ENCODE data around the gene KBTBD12.

The KBTBD12 gene

DNA sequence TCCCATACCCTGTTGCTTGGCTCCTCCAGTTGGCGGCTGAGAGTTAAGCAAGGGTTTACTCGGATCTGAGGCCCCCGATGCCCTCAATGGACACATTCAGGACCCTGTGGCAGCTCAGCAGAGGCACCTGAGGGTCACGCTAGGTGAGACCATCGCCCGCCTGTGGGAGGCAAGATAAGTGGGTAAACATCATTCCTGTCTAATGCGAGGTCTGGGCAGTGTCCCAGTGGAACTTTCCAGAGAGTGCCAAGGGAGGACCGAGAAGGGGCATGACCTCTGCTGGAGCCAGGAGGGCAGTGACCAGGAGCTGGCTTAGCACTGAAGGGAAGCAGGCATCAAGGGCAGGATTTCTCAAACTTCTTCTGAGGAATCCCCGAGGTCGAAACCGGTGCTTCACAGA, 71.8 kb downstream of the KBTBD12 start:
- no peak for DNase-seq

GRCh38 chr3:127987309-127987995, 72.4 kb downstream of the KBTBD12 start:
- DNase-seq: no peak

DNA sequence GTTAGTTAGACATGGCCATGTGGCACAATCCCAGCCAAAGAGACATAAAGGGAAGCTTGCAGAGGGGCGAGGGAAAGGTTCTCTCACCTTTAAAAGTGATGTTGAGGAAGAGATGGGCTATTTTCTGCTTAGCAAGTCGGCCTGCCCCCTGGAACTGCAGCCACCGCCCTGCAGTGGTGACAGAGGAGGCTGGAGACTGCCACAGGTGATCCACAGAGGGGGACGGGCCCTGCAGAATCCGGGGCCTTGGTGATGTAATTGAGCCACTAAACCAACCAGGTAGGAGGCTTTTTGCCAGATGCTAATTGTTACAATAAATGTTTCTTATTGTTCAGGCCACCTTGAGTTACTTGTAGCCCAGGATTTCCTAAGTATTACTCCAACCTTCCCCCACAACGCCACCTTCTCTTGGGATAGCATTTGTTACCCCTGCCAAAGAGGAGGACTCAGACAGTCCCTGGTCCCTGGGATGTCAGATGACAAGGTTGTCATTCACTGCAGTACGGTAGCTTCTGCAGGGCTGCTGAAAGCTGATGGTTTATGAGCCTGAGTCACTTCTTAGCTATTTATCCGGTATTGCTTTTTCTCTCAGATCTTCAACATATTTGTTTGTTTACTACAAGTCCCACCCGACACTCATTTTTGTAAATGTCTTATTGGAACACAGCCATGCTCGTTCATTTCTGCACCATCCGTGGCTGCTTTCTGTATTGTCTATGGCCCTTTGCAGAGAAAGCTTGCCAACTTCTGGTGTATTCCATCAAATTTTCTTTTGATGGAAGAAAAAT, 73.9 kb downstream of the KBTBD12 start:
- DNase-seq: no peak

DNA sequence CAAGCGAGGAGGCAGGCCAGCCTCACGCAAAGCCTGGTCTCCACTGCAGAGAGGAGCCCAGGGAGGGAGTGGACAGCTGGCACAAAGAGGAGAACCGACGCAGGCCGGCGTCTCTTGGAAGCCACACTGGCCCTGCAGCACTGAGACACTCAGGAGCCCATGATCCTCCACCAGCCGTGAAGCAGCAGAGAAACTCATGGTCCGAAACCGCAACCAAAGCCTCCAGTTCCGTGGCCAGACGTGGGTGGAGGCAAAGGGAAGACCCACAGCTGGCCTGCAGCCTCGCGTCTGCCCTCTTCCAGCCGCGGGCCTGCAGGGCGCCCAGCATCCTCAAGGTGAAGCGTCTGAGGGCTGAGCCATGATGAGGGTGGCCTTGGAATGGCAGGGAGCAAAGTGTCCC, 75.0 kb downstream of the KBTBD12 start:
- no peak for DNase-seq

GRCh38 chr3:127990461-127990860, 75.4 kb downstream of the KBTBD12 start:
- no peak for DNase-seq

DNA sequence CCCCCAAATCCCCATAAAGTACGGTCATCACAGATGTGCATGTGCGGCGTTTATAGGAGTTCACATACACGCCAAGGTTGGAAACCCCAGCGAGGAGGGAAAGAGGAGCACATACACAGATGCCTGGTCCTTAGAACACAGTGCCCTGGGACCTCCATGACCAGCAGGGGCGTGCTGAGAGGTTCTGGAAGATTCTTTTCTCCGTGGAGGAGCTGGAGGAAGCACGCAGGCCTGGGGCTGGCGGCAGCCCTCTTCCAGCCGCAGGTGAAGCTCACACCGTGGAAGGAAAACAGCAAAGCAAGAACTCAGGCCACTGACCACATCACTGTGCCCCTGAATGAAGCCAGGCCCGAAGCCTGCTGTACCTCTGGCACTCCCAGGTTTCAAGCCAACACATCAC, 76.2 kb downstream of the KBTBD12 start:
- no peak for DNase-seq

DNA sequence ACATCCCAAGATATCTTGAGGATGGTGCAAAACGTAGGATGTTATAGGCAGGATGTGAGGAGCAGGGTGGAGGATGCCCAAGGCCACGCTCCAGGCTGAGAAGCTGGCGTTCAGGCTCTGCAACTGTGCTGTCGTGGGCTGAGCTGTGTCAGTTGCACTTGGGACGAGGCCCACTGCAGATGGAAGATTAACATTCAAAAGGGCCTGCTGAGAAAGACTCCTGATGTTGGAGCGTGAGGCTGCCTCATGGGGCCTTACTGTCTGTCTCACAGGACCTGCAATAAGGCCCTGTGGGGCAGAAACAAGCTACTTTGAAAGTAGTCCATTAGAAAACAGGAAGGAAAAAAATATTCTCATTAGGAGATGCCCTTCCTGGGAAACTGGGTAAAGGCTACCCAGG, 76.6 kb downstream of the KBTBD12 start:
- DNase-seq: no peak

DNA sequence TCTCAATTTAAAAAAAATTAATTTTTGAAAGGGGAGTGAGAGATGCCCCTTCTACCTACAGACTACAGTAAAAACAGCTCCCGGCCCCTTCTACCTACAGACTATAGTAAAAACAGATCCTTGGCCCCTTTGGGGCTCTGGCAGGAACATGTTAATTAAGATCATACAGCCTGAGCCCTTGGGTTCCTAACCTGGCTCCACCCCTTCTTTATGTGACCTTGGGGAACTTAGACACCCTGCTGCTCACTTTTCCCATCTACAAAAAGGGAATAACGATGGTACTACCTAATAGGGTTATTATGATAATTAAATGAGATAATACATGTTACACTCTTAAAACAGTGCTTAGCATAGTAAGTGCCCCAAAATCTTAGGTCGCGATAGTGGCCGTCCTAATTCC, 77.1 kb downstream of the KBTBD12 start:
- DNase-seq: no peak

- no peak for DNase-seq
Measured at GRCh38 chr3:127994011-127994410, 79.0 kb downstream of the KBTBD12 start.

GRCh38 chr3:127997016-127997415, 82.0 kb downstream of the KBTBD12 start:
- DNase-seq: no peak

DNA sequence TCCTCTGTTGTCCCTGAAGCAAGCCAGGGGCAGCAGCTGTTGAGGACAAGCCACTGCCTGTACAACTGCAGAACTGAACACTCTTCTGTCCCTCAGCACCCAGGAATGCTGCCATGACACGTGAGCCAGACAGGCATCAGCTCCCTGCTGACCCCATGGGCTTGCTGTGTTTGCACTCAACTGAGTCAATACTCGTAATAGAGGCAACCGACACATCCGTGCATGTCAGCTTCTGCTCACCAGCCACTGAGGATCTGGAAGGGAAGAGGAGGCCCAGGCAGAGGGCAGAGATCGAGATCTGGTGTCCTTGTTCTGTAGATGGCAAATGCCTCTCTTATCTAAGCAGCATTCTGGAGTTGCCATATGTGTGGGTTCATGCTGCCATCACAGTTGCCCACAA, 82.9 kb downstream of the KBTBD12 start:
- DNase-seq: no peak

DNA sequence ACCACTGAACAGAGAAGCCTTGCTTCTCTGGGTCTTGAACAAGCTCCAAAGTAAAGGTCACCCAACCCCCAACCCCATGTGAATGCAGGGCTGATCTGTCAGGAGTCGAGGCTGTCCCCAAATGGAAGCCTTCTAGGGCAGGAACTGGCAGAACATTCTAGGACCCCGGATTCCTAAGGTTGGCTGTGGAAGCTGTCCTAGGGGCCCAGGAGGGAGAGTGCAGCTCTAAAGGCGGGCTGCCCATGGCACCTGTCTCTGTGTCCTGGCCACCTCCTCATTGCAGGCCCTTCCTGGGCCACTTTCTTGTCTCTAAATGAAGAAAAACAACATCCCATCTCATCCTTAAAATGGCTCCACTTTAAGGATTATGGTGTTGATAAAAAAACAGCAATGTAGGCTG, 83.6 kb downstream of the KBTBD12 start:
- DNase-seq: no peak

DNA sequence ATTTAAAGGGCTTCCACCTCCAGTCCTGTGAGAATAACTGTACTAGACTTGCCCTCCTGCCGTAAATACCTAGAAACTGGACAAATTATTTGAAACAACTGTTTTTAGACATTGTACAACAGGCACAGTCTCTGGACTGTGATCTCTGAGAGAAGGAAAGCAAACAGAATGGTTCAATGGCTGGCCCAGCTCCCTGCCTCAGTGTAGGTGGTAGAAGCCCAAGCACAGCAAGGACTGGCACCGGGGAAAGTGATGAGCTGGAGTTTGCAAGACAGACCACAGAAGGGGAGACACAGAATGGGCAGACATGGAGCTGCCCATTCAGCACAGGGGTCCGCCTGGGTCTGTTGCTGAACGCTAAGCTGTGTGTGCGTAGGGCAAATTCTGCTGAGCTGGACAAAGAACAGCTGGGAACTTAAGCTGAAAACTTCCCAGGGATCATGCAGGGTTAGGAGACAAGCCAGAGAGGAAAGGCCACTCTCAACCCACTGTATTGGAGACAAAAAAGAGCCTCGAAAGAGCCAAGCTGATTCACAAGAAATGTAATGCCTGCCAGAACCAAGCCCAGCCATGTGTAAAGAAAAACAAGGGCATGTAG, 84.6 kb downstream of the KBTBD12 start:
- DNase-seq: no peak

DNA sequence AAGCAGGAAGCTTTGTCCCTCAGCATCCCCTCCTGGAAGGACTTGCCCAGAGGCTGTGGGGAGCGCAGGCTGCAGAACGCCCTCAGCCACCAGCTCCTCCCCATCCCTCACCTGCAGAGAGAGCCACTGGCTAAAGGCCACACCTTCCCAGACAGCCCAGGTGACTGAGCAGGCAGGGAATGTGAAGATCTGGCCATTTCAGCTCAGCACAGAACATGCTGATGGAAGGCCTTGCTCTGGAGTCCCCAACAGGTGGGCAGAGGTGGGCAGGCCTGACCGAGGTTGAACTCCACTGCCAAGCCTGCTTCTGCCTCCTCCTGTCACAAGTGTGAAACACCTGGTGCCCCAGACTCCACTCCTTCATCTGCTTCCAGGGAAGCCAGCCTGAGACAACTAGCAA, 86.5 kb downstream of the KBTBD12 start:
- DNase-seq: no peak

DNA sequence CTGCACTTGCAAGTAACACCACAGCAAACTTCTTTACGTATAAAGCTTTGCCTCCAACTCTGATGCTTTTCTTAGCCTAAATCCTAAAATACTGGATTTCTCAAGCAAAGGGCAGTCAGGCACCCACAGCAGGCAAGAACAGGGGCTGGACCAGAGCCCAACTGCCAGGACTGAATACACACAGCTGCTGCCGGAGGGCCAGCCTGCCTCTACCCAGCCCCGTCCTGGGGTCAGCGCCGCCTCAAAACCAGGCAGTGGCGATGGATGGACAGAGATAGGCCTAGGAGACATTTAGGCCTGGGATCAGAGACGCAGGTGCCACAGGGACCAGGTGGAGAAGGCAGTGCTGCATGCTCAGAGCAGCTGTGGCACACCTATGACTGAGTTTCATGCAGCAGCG, 89.6 kb downstream of the KBTBD12 start:
- DNase-seq: no peak

- DNase-seq: no peak
Measured at GRCh38 chr3:128006061-128007032, 91.3 kb downstream of the KBTBD12 start.

DNA sequence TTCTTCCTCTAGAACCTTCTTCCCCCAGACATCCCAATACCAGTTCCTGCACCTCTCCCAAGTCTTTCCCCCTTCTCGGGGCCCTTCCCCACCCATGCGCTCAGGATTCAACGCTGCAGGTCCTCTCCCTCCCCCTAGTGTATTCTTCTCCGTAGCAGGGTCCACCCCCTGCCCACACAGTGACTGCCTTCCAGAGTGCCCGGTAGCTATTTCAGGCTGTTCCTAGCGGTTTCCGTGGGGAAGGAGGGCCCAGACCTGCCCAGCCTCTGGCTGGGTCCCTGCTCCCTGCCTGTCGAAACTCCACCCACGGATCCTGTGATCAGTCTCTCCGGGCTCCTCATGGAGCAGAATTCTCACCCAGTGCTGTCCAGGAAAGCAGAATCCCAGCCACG, 92.0 kb downstream of the KBTBD12 start:
- DNase-seq: no peak

- DNase-seq: peak; percentile 82
Measured at GRCh38 chr3:128009952-128010846, 95.2 kb downstream of the KBTBD12 start.

DNA sequence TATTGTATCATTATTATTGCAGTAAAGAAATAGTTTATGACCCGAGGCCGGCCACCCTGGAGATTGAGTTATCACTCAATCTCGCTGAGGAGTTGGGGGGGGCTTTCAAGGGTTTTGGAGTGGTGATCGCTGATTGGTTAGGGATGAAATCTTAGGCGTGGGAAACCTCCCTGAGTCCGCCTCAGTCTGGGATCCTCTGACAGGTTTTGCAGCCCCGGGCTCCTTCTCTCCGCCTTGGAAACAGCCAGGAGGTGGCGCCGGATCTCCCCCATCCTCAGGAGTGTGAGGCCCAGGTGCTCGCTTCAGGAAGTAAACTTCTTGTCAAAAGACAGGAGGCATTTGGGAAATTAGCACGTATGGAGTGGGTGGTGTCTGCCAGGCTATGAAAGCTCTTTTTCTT, 96.1 kb downstream of the KBTBD12 start:
- DNase-seq: peak; percentile 58

- DNase-seq: no peak
Measured at GRCh38 chr3:128012050-128012449, 97.0 kb downstream of the KBTBD12 start.

- DNase-seq: no peak
Measured at GRCh38 chr3:128014548-128014947, 99.5 kb downstream of the KBTBD12 start.

DNA sequence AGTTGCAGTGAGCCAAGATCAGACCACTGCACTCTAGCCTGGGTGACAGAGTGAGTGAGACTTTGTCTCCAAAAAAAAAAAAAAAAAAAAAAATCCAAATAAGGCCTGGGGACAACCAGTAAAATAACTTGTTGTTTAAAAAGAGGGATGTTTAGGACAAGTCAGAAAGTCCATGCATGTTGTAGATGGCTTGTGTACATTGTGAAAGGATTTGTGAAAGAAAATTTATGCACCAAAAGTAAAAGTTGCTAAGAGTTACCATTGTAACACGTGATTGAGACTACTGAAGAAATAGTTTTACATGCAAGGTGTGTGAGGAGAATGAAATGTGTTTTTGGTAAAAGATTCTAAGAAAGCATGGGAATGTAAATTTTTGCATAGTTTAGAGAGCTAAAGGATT, 101.5 kb downstream of the KBTBD12 start:
- DNase-seq: no peak
